Measurements from ENCODE around the gene TEAD1. TPM values are rescaled to one million over a fixed set of nuclear protein-coding genes. Genes with fewer than 3 reads are reported as not detected.
"Not testable (repeated sequence)": the region's sequence is repeated elsewhere in the genome, so short reads cannot be mapped to it uniquely, and the experiment has no call there.

Gene TEAD1
- polyA plus RNA-seq, 1 donor = 94.4 TPM

DNA sequence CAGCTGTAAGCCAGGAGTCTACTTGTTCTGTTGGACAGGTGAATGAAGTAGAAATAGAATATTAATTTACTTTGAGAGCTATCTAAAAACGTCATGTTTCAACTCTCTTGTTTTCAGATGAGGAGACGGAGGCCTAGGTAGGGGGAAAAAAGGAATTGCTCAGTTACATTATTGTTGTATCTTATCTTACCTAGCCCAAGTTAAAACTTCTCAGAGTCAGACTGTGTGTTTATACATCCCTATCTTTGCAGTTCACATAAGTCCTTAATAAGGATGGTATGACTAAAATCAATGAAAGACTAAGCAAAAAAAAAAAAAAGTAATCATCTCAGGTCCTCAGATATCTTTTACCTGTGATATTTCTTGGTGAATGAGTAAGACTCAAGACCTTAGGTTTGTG is 62.8 kb downstream of the TEAD1 start:
- no peak for DNase-seq

DNA sequence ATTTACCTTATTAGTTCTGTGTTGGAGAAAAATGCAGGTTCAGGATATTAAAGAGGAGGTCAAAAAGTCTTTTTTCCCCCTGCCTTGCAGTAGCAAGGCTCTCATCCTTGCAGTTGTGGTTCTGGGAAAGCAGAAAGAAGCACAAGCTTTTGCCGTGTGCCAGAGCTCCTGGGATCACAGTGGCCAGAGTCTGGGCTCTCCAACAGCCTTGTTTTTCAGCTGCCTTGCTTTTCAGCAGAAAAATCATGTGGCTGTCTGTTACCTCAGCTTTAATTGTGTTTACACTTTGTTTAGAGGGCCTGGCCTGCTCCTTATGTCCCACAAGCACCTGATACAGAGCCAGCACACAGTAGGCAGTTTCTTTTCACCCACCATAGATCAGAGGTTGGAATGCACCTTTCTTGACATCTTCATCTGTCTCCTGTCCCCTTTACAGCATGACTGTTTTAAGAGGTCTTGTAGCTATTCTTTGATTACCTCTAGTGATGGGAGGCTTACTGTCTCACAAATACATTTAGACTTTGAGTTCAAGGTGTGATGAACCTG is 67.5 kb downstream of the TEAD1 start:
- DNase-seq = no peak

DNA sequence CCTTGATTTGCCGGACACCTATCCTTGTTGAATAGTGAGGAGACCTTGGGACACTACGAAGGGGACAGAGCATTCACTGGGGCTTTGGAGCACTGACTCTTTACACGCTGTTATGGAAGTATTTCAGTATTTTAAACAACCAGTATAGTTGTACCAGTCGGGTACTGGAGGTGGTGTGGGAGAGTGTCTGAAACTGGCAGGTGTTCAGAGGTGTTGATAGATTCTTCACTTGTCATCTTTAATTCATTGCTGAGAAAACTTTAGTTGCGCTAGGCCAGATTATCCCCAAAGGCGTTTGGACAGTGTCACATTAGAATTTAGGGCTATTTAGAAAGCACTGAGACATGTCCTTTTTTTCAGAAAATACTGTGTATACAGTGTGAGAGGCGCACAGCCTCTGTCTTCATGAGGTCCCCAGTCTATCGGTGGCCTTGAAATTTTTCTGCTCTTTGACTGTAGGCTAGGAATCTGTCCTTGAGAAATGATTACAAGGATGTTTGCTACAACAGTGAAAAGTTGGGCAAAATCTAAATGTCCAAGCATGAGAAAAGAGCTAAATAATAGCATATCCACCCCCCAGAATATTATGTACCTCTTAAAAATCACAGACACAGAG is 69.7 kb downstream of the TEAD1 start:
- no peak for DNase-seq

DNA sequence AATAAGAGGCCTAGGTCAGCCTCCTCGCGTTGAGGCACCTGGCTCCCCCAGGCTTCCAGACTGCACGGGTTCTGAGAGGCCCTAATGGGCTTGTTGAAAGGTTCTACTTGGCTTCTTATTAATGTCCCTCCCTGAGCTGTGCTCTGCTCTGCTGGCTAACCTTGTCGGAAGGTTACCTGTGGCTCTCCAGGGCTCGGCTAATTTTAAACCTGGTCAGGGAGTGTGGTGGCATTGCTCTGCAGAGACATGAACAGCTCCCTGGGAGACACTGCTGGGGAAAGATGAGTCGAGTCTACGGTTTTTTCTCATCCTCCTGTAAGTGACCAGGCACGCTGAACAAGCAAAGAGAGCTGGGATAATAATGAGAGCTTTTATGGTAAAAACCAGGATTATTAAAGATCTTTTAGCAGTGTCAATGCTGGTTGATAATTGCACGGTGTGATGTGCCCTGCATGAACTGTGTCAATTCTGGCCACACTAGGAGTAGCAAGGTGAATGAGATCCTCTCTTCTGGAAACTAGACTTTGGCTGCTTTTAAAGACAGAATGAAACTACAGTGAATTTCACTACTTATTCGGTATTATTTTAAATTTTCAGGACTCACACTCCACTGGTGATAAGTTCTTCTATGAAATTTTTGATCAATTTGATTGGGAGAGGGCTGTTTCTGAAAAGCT is 70.7 kb downstream of the TEAD1 start:
- peak; percentile 66 for DNase-seq

DNA sequence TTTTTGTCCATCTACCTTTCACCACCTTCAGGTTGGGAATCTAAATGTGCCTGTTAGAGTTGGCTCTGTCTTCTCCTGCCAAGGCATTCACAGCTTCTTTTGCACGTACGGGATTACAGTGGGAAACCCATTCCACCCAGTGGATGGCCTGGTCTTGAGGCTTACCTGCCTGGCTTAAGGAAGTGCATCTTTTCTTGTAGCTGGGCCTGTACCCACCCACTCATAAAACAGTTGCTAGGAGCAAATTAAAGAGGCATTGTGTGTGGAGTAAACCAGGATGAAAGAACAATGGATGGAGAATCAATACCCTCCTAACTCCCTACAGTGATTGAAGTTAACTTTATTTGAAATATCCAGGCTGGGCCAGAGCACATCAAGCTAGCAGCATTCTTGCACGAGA is 71.6 kb downstream of the TEAD1 start:
- DNase-seq = no peak

DNA sequence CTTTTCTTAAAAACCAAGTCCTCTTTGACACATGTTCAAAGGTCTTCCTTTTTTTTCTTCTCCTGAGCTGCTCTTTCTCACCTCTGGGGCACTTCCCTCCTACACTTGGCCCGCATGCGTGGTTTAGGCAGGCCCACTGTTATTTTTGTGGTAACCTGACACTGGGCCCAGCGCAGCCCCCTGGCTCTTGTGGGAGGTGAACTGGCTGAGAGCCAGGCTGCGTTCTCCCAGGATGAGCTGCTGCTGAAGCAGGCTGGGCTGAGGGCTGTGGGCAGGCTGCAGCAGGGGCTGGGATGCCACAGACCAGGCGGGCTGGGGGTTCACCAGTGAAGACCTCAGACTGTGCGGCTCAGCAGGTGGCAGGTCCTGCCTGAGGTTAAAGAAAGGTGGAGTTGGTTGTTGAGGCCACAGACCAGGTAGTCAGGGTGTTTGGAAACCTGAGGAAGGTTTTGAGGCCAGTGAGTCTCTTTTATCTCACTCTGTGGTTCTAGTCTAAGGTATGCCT is 72.4 kb downstream of the TEAD1 start:
- peak; percentile 90 for DNase-seq

DNA sequence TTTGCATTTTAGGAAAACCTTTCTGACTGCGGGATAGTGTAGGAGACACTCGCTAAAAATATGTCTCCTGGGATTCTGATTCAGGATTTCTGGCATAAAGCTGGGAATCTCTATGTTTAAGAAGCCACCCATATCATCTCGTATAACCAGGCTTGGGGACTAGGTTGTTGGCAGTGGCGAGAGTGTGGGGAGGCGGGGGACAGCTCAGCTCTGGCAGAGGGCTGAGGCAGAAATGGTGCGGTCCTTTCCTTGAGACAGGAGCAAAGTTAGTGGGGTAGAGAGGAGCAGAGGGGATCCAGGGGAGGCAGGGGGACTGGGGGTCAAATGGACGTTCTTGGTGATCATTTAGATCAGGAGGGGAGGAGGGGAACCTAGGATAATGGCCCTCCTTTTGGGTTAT is 74.3 kb downstream of the TEAD1 start:
- no peak for DNase-seq

DNA sequence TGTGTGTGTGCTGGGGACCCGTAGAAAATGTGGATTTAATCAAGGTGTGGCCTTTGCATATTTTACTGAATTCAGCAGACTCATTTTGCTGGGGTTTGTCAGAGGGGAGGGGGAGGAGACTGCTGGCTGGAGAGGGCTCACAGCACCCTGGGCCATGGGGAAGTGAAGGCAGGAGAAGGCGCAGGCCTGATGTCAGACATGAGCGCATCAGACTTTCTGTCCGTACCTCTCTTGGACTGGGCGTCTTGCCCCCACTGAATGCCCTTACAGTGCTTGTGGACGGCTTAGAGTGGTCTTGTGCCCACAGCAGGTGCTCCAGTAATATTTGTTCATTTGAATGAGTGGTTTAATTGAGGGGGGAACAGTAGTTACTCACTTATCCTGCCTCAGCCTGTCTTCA is 75.2 kb downstream of the TEAD1 start:
- no peak for DNase-seq

DNA sequence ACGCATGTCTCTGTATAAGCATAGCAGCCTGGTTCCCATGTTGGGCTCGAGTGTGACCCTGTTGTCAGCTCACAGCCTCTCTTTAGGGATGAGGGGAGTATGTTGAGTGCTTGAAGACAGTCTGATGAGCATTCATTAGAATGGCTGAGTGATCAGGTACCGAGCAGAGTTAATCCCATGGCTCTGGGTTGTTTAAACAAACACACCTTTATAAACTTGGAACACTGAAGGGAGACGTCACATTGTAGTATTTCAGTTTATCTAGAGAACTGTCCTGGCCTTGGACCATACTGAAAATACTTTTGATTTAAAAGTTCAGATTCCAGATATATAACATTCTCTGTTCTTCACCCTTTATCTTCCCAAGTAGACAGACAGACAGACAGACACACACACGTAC is 76.0 kb downstream of the TEAD1 start:
- no peak for DNase-seq

DNA sequence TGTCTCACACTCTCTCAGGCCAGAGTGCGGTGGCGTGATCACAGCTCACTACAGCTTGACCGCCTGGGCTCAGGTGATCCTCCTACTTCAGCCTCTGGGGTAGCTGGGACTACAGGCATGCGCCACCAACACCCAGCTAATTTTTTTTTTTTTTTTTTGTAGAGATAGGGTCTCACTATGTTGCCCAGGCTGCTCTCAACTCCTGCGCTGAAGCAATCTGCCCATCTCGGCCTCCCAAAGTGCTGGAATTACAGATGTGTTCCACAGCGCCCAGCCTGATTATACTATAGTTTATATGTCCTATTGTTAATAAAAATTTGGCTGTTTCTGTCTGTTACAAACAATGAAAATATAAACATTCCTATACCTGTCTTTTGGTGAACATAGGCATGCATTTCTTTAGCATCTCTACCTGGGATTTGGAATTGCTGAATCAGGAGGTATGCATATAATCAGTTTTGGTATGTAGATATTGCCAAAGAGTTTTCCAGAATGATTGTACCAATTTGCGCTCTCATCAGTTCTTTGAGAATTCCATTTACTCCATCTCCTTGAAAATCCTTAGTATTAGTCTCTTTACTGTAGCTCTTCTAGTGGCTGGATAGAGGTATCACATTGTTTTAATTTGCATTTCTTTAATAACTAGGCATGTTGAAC is 78.8 kb downstream of the TEAD1 start:
- no peak for DNase-seq

DNA sequence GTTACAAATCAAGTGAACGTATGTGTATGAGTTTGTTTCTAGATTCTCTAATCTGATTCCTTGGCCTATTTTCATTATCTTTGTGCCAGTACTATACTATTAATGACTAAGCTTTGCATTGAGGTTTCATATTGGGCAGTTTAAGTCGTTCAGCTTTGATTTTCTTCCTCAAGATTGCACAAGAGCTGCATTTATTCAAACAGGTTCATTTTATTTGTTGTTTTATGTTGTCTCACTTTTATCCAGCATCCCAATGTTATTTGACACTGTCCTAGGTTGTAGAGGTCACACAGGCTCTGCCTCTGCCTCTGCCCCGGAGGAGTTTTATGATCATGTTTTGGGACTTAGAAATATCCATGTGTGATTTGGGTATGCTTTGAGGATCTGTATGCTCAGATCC is 79.8 kb downstream of the TEAD1 start:
- no peak for DNase-seq

DNA sequence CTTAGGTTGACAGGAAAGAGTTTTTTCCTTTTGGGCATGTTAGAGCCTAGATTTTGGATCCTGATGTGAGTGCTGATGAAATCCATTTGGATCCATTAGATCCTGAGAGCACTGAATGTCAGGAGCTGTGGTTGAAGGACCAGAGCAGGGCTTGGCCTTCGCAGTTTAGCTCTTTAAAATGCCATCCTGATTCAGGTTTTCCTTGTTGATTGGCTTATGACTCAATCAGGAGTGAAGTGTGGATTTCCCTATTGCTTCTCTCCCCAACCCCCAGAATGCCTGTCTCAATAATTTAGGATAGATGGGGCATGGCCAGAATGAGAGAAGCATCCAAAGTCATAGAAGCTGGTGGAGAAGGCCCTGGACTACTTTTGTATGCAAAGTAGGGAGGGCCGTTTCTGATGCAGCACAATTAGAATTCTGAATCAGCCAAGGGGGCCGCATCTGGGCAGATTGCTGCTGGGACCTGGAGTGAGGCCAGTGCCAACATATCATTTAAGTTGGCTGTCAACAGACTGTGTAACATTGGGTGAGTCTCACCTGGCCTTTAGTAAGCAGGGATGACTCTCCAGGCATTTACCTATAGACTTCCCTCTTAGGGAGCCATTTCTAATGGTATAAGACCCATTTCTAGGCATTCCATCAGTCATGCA is 80.5 kb downstream of the TEAD1 start:
- DNase-seq = no peak

DNA sequence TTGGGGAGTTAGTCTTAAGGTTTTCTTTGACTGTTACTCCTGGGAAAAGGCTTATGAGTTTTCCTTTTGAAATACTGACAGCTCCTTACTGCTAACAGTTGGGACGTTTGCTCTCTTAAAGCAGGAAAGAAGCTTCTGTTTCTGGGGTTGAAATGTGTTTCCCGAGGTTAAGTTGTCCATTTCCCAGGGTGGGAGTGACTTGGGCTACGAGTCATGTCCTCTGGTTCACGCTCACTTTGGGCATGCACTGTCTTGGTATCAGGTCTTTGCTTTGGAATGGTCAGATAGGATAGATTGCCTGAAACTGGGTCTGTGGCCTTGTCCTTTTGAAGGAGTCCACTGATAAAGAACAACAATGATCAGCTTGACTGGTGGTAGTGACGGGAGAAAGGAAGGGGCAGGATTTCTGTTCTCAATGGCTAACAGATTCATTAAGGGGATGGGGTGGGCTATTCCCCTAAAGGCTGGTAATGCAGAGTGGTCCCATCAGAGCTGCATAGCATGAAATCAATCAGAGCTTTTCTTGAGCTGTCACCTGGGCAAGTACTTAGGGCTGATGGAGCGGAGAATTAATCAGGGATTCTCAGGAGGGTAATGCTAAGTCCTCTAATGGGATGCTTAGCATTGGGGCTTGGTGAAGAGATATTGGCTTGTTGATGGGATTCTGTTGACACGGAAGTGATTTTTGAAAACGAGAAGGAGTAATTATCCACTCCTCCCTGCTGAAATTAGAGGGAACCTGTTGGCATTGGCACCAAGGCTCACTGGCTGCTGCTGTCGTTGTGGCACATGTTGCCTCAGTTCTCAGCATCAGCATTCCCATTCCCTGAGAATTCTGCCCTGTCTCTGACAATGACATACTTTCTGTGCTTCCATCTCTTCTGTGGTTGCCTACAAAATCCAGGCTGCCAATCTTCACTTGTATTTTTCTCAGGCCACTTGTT is 81.6 kb downstream of the TEAD1 start:
- no peak for DNase-seq

DNA sequence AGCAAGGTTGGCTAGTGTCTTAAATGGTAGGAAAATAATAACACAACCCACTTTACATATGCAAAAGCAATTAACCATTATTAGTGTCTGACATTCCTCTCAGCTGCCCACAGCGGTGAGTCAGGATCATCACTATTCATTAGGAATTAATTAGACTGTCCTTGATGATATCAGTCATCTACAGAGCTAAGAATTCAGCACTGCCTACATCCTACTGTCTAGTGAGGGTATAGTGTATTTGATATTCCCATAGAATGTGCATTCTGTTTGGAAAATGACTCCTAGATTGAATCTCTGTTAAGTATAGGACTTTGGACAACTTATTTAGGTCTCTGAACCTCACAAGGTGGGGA is 82.2 kb downstream of the TEAD1 start:
- no peak for DNase-seq

DNA sequence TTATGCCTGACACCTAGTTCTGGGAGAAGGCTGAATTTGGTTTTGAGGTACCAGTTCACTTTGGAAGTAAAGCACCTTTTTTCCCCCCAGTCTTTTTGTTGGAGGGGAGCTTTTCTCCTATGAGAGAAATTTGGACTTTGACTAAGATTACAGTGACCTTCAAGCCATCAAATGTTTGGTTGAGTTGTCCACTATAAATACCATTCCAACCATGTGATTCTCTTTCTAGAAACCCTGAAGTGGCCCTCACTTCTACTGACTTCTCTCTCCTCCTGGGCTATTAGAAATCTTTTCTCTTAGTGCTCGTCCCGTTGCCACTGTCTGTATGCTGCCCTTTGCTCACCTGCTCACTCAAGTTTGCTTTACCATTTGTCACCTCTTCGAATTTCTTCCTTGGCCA is 82.6 kb downstream of the TEAD1 start:
- DNase-seq = no peak

DNA sequence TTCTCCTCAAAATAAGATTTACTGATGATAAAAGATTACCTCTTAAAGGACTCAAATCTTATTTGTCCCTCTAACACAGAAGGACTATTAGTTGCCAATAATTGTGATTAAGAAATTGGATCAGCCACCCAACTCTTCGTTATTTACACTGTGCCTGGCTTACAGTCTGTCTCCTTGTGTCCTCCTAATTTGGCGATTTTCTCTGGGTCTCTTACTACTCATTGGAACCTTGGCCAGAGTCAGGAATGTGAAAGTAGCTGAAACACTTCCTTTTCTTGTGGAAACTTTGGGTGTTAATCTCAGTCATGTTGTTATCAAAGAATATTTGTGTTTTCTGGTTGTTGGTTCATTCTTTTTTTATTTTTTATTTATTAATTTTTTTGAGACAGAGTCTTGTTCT is 83.2 kb downstream of the TEAD1 start:
- DNase-seq = no peak

DNA sequence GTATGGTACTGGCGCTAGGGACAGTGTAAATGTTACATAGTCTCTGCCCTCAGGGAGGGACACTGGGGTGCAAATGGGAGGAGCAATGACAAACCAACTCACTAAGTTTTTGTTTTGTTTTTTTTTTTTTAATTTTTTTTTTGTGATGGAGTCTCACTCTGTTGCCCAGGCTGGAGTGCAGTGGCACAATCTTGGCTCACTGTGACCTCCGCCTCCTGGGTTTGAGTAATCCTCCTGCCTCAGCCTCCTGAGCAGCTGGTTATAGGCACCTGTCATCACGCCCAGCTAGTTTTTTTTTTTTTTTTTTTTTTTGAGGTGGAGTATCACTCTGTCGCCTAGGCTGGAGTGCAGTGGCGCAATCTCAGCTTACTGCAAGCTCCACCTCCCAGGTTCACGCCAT is 83.9 kb downstream of the TEAD1 start:
- DNase-seq = not testable (repeated sequence)

DNA sequence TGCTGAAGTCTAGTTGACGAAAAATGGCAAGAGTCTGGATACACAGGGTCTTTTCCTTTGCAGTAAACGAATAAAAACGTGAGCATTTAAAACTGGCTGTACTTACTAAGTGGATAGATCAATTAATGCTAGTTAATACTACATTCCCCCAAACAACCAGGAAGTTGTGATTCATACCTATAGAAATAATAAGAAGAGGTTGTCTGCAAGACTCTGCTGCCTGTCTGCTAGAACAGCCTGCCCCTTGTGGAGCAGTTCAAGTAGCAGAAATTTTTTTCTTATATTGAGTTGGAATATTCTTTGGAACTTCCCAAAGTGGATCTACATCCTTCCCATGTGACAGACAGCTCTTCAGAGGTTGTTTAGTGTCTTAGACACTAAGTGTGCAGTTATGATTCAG is 86.8 kb downstream of the TEAD1 start:
- DNase-seq = no peak

DNA sequence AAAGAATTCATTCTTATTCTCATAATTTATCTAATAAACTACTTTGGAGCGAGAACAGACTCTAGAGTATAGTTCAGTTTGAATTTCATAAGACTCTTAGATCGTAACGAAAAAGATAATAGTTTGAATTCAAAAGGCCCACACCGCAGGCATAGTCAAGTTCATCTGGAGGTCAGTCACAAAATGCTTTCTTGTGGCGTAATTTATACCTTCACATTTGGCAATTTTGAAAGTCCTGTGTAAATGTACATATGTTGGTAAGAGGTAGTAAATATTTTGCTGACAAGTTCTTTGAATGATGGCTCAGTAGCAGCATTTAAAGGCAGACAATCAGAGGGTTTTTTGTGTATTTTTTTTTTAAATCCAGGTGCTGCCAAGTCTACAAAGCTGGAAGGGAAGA is 88.1 kb downstream of the TEAD1 start:
- no peak for DNase-seq

DNA sequence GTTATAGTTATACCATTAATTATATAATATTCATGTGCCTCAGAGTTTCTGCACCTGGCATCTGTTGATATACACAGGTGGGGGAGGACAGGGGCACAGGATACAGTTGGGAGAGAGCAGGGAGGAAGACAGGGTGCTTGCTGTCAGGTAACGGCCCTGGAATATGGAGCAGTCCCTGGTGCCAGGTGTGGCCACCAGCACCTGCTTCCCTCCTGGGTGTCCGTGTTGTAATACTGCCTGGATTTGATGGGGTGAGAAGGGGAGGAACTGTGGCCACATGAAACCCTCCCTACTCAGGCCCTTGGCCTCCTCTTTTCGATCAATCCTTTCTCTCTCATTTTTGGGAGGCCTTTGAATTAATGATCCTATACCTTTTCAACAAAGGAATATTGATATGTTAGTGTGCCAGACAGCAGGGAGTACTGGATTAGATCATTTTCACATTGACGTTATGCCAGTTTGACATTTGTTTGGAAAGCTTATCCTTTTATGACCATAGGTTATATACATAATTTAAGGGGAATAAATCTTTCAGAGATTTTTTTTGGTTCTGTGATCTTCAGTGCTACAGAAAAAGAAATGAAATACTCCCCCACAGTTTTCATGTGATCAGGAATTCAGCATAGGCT is 88.6 kb downstream of the TEAD1 start:
- DNase-seq = no peak

Measured in left kidney (tissue), 2 donors.